ENCODE data around the gene AMPH.
A peak's percentile ranks its signal among the peaks of the same experiment; 100 is the strongest.
"Not testable (repeated sequence)": the region's sequence is repeated elsewhere in the genome, so short reads cannot be mapped to it uniquely, and the experiment has no call there.

AMPH gene

DNA sequence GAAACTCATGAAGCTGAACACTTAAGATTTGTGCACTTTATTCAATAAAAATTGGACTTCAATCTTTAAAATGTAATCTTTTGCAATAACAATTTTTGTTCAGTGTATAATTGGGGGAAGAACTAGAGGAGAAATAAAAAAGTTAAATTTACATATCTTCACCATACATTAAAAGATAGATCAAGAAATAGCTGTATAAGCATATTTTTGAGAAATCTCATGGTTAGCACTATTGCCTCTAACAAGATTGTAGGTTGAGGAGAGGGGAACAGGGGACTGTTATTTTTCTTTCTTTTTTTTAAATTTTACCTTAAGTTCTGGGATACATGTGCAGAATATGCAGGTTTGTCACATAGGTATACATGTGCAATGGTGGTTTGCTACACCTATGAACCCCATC is 5.3 kb downstream of the AMPH start:
- no peak overlapping the region for H3K27ac ChIP-seq (ENCODE audit: low read depth, low read length)
- H3K4me1 ChIP-seq (ENCODE audit: control insufficient read depth, insufficient read depth, low read length, unreplicated experiment), result peaks cover 15% of the 10 kb centered on the region
- H2AFZ ChIP-seq (ENCODE audit: low read length, unreplicated experiment), result no peak overlapping the region
- H3K79me2 ChIP-seq (ENCODE audit: control insufficient read depth, insufficient read depth, low read length, unreplicated experiment), result no peaks in the 10 kb centered on the region
- no peak overlapping the region for H3K4me3 ChIP-seq (ENCODE audit: low read depth, low read length)
- no peaks in the 10 kb centered on the region for H3K36me3 ChIP-seq (ENCODE audit: insufficient read depth, low read length)
- H3K27me3 ChIP-seq (ENCODE audit: insufficient read depth, low read length), result no peaks in the 10 kb centered on the region

DNA sequence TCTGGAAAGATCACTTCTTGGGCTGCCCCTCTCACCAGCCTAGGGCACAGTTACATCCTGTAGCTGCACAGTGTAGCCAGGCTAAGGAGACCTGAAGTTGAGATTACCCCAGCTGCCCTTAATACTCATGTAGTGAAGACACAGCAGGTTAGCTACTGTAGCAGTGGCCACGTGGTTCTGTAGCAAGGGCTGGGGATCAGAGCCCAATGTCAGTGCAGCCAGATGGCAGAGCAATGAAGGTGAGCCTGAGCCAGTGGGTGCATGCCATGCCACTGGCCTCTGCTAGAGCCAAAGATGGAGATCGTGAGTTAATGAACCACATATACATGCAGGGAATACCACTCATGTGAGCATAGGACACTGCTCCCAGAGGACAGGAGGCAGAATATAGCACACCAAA is 15.5 kb downstream of the AMPH start:
- no peaks in the 10 kb centered on the region for H3K79me2 ChIP-seq (ENCODE audit: control insufficient read depth, insufficient read depth, low read length, unreplicated experiment)
- no peak overlapping the region for H3K27ac ChIP-seq (ENCODE audit: low read depth, low read length)
- H3K4me3 ChIP-seq (ENCODE audit: low read depth, low read length), result no peak overlapping the region
- no peaks in the 10 kb centered on the region for H3K36me3 ChIP-seq (ENCODE audit: insufficient read depth, low read length)
- no peaks in the 10 kb centered on the region for H3K27me3 ChIP-seq (ENCODE audit: insufficient read depth, low read length)
- no peaks in the 10 kb centered on the region for H3K4me1 ChIP-seq (ENCODE audit: control insufficient read depth, insufficient read depth, low read length, unreplicated experiment)
- no peak overlapping the region for H2AFZ ChIP-seq (ENCODE audit: low read length, unreplicated experiment)

DNA sequence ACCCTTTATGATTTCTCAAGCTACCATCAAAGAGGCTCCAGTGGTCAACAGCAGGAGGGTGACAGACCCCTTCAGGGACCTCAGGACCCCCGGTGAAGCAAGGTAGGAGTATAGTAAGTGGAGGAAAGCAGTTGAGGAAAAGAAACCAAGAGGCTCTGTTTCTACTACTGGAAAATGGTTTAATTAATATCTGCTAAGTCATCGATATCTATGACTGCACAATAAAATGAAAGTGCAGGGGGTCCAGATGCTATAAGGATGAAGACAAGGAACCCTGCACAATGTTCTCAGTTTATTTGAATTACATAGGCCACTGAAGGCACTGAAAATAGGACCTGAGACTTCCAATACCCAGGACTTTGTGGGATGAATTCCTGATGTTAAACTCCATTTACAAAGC is 23.7 kb downstream of the AMPH start:
- no peak overlapping the region for H3K27ac ChIP-seq (ENCODE audit: low read depth, low read length)
- H3K79me2 ChIP-seq (ENCODE audit: control insufficient read depth, insufficient read depth, low read length, unreplicated experiment), result no peaks in the 10 kb centered on the region
- no peaks in the 10 kb centered on the region for H3K36me3 ChIP-seq (ENCODE audit: insufficient read depth, low read length)
- H3K4me3 ChIP-seq (ENCODE audit: low read depth, low read length), result no peak overlapping the region
- no peaks in the 10 kb centered on the region for H3K27me3 ChIP-seq (ENCODE audit: insufficient read depth, low read length)
- no peak overlapping the region for H2AFZ ChIP-seq (ENCODE audit: low read length, unreplicated experiment)
- H3K4me1 ChIP-seq (ENCODE audit: control insufficient read depth, insufficient read depth, low read length, unreplicated experiment), result no peaks in the 10 kb centered on the region

DNA sequence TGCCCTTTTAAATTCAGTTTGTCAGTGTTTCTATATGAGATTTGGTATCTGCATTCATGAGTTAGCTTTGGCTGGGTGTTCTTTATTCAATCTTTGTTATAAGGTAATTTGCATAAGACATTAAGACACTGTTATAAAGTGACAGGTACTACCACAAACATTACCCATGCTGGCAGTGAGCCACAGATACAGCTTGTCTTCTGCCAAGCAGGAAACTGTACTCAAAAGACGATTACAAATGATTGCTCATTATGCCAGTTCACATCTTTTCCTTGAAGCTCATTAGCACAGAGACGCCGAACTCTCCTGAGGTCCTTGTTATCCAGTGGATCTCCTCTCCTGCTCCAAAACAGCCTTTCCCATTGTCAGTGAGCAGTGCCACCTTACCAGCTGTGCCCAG is 30.4 kb downstream of the AMPH start:
- H3K36me3 ChIP-seq (ENCODE audit: insufficient read depth, low read length), result no peaks in the 10 kb centered on the region
- no peak overlapping the region for H3K27ac ChIP-seq (ENCODE audit: low read depth, low read length)
- no peaks in the 10 kb centered on the region for H3K27me3 ChIP-seq (ENCODE audit: insufficient read depth, low read length)
- H2AFZ ChIP-seq (ENCODE audit: low read length, unreplicated experiment), result no peak overlapping the region
- no peaks in the 10 kb centered on the region for H3K4me1 ChIP-seq (ENCODE audit: control insufficient read depth, insufficient read depth, low read length, unreplicated experiment)
- no peaks in the 10 kb centered on the region for H3K79me2 ChIP-seq (ENCODE audit: control insufficient read depth, insufficient read depth, low read length, unreplicated experiment)
- H3K4me3 ChIP-seq (ENCODE audit: low read depth, low read length), result no peak overlapping the region

DNA sequence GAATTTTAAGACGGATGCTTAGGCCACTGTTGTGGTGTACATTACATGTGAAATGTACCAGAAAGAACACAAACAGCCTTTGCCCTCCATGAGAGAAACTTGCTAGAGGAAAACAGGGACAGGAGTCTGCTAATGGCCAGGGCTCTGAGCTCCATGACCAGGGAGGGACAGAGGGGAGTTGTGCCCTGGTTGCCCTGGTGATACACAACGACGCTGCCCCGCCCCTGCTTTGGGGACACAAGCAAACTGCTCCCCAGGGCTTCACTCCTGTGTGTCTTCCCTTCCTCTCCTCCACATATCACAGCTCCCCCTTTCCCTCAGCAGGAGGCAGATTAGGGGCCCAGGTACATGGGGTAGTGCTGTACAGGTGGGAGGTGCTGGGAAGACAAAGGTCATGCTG is 36.2 kb downstream of the AMPH start:
- H3K27me3 ChIP-seq (ENCODE audit: insufficient read depth, low read length), result no peaks in the 10 kb centered on the region
- H3K4me1 ChIP-seq (ENCODE audit: control insufficient read depth, insufficient read depth, low read length, unreplicated experiment), result no peaks in the 10 kb centered on the region
- H3K27ac ChIP-seq (ENCODE audit: low read depth, low read length), result no peak overlapping the region
- H3K36me3 ChIP-seq (ENCODE audit: insufficient read depth, low read length), result no peaks in the 10 kb centered on the region
- H2AFZ ChIP-seq (ENCODE audit: low read length, unreplicated experiment), result no peak overlapping the region
- no peaks in the 10 kb centered on the region for H3K79me2 ChIP-seq (ENCODE audit: control insufficient read depth, insufficient read depth, low read length, unreplicated experiment)
- H3K4me3 ChIP-seq (ENCODE audit: low read depth, low read length), result no peak overlapping the region

DNA sequence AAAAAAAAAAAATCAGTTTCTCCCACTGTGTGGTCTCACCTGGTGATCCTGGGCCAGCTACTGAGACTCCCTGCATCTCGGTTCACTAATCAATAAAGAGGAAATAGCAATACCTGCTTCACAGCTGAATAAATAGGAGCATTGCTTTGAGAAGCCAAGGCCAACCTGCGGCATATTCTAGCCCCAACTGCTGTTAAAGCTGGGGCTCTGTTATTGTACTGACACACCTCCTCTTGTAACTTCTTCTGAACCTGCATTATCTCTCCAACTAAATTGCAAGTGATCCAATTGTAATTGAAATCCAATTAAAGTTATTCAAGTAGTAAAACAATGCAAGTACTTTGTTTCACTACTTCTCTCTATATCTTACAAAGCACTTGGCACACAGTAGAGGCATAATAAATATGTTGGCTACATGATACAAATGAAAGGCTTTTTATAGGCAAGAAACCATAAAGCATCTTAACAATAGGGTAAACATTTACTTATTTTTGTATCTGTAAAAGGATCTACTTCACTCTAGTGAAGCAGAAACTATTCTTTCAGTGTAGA is 38.4 kb downstream of the AMPH start:
- Histone ChIP-seq H3K79me2 (ENCODE audit: control insufficient read depth, insufficient read depth, low read length, unreplicated experiment) (no peaks in the 10 kb centered on the region), H3K4me1 (ENCODE audit: control insufficient read depth, insufficient read depth, low read length, unreplicated experiment) (no peaks in the 10 kb centered on the region), H2AFZ (ENCODE audit: low read length, unreplicated experiment) (no peak overlapping the region), H3K27ac (ENCODE audit: low read depth, low read length) (no peak overlapping the region), H3K4me3 (ENCODE audit: low read depth, low read length) (no peak overlapping the region), H3K27me3 (ENCODE audit: insufficient read depth, low read length) (no peaks in the 10 kb centered on the region), H3K36me3 (ENCODE audit: insufficient read depth, low read length) (no peaks in the 10 kb centered on the region)

DNA sequence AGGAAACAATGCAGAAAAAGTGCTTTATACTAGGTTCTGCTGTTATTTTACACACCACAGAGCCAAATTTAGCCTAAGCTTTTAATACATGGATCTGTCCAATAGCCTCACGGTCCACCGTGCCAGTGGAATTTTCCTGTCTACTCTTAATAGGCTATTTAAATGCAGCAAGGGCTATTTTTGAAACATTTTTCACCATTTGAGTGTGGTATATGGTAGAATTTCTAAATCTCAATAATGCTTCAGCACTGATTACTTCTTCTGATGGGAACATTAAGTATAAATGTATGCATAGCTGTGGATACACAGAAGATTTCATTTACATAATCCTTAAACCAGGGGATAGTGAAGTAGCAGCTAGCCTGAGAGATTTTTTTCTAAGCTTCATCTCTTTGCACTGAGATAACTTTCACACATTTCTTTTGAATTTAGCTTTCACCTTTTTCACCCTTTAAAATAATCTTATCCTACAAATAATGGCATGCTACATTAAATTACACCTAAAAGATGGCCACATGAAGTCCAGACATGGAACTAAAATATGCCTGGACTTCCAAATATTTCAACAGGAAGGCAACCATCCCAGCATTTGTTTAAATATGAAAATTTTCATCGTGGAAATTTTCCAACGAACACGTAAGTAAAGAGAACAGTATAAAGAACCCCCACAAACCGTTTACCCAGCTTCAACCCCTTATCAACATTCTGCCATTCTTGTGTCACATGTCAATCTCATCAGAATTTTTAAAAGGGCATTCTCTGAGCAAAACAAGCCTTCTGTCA is 45.4 kb downstream of the AMPH start:
- H3K4me3 ChIP-seq (ENCODE audit: low read depth, low read length), result no peak overlapping the region
- no peaks in the 10 kb centered on the region for H3K27me3 ChIP-seq (ENCODE audit: insufficient read depth, low read length)
- H3K36me3 ChIP-seq (ENCODE audit: insufficient read depth, low read length), result no peaks in the 10 kb centered on the region
- H3K4me1 ChIP-seq (ENCODE audit: control insufficient read depth, insufficient read depth, low read length, unreplicated experiment), result peaks cover 25% of the 10 kb centered on the region
- no peaks in the 10 kb centered on the region for H3K79me2 ChIP-seq (ENCODE audit: control insufficient read depth, insufficient read depth, low read length, unreplicated experiment)
- peak overlapping the region; percentile 93 for H3K27ac ChIP-seq (ENCODE audit: low read depth, low read length)
- H2AFZ ChIP-seq (ENCODE audit: low read length, unreplicated experiment), result no peak overlapping the region

DNA sequence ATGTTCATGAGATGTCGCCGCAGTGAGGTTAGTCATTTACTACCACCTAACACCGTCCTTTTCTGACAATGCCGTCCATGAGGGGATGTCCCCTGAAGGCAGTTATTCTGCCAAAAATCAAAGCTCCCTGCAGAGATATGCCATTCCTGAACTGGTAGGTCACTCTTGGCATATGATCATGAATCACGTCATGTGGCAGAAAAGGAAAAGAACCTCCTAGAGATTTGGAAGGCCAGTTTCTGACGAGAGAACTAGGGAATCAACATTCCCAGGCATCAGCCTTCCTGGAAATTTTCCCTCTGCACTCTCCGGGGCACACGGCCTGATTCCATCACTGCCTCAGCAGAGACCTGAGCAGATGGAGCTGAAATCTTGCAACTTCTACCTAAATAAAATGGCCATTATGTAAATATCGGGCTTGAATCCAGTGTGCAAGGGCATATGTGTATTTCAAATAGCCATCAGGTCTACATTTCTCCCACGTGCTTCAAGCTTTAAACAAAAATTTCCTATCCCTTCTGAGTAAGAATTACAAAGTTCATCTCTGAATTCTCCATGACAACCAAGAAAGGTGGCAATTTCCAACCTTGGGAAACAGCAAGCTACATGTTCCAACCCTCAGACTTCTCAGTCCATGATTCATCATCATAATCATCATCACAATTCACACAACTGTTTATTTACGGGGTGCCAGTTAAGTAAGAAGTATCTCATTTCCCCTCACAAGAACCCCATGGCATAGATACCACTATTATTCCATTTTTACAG is 46.5 kb downstream of the AMPH start:
- Histone ChIP-seq H3K27ac (ENCODE audit: low read depth, low read length) (peak overlapping the region; percentile 93), H3K27me3 (ENCODE audit: insufficient read depth, low read length) (no peaks in the 10 kb centered on the region), H2AFZ (ENCODE audit: low read length, unreplicated experiment) (peak overlapping the region; percentile 46), H3K79me2 (ENCODE audit: control insufficient read depth, insufficient read depth, low read length, unreplicated experiment) (no peaks in the 10 kb centered on the region), H3K36me3 (ENCODE audit: insufficient read depth, low read length) (no peaks in the 10 kb centered on the region), H3K4me3 (ENCODE audit: low read depth, low read length) (peak overlapping the region; percentile 46), H3K4me1 (ENCODE audit: control insufficient read depth, insufficient read depth, low read length, unreplicated experiment) (peaks cover 25% of the 10 kb centered on the region)

DNA sequence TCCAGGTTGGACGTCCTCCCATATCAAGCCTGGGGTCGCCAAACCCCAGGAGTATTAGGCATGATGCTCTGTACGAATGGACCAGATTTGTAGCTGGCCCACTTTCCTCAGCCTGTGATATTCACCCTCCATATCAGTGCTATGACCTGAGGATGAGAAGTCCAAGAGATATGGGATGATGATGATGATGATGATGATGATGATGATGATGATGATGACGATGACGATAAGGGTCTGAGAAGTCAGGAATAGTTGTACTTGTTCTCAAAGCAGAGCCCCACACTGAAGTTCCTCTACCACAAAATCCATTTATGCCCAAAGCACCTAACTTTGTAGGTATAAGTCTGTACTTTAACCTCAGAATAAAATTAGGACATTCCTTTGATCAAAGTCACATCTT is 50.7 kb downstream of the AMPH start:
- Histone ChIP-seq H2AFZ (ENCODE audit: low read length, unreplicated experiment) (no peak overlapping the region), H3K4me3 (ENCODE audit: low read depth, low read length) (no peak overlapping the region), H3K79me2 (ENCODE audit: control insufficient read depth, insufficient read depth, low read length, unreplicated experiment) (no peaks in the 10 kb centered on the region), H3K36me3 (ENCODE audit: insufficient read depth, low read length) (no peaks in the 10 kb centered on the region), H3K27ac (ENCODE audit: low read depth, low read length) (no peak overlapping the region), H3K4me1 (ENCODE audit: control insufficient read depth, insufficient read depth, low read length, unreplicated experiment) (peaks cover 19% of the 10 kb centered on the region), H3K27me3 (ENCODE audit: insufficient read depth, low read length) (no peaks in the 10 kb centered on the region)

DNA sequence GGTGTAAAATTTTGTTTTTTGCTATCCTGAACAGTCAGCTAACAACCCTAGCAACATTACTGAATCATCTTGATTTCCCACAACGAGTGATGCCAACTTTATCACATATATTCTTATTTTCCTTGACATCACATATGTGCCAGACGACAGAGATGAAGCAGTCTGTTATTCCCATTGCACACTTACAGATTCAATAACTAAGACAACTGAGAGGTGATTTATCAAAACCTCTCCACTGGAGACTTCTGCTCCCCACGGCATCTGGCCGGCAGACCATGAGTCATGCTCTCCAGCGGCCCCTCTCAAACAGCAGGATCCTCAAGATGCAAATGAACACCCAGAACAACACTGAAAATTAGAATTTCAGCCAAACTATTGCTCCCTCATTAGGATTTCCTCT is 57.1 kb downstream of the AMPH start:
- Histone ChIP-seq H3K79me2 (ENCODE audit: control insufficient read depth, insufficient read depth, low read length, unreplicated experiment) (no peaks in the 10 kb centered on the region), H3K4me3 (ENCODE audit: low read depth, low read length) (no peak overlapping the region), H3K4me1 (ENCODE audit: control insufficient read depth, insufficient read depth, low read length, unreplicated experiment) (no peaks in the 10 kb centered on the region), H2AFZ (ENCODE audit: low read length, unreplicated experiment) (no peak overlapping the region), H3K27ac (ENCODE audit: low read depth, low read length) (no peak overlapping the region), H3K36me3 (ENCODE audit: insufficient read depth, low read length) (no peaks in the 10 kb centered on the region), H3K27me3 (ENCODE audit: insufficient read depth, low read length) (no peaks in the 10 kb centered on the region)

DNA sequence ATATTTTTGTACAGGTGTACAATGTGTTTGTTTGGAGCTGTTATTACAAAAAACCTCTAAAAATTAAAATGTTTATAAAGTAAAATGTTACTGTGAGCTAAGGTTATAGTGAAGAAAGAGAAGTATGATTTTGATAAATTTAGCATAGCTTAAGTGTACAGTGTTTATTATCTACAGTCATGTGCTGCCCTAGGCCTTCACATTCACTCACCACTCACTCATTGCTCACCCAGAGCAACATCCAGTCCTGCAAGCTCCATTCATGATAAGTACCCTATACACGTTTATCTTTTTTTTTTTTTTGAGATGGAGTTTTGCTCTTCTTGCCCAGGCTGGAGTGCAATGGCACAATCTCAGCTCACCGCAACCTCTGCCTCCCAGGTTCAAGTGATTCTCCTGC is 59.6 kb downstream of the AMPH start:
- H3K27ac ChIP-seq (ENCODE audit: low read depth, low read length); H3K27me3 ChIP-seq (ENCODE audit: insufficient read depth, low read length); H2AFZ ChIP-seq (ENCODE audit: low read length, unreplicated experiment); H3K79me2 ChIP-seq (ENCODE audit: control insufficient read depth, insufficient read depth, low read length, unreplicated experiment); H3K4me3 ChIP-seq (ENCODE audit: low read depth, low read length); H3K4me1 ChIP-seq (ENCODE audit: control insufficient read depth, insufficient read depth, low read length, unreplicated experiment); H3K36me3 ChIP-seq (ENCODE audit: insufficient read depth, low read length): not testable (repeated sequence)
